Naive B cell (primary cell): ENCODE measurements around the gene FEM1A. TPM values are rescaled to one million over a fixed set of nuclear protein-coding genes. Genes with fewer than 3 reads are reported as not detected.
A peak's percentile ranks its signal among the peaks of the same experiment; 100 is the strongest.
"Not testable (repeated sequence)": the region's sequence is repeated elsewhere in the genome, so short reads cannot be mapped to it uniquely, and the experiment has no call there.

ENCODE experiments used
- ATAC-seq, 2 donors: fragments of 150-1000 bp; cut with Tn5 transposase; 2 replicates each; pipeline ENCODE4 v1.10.0; 2021; ENCODE audit warnings: low read depth in 2 of 2, mild to moderate bottlenecking in 2 of 2, moderate library complexity in 2 of 2
- DNase-seq: peaks from one replicate; pipeline ENCODE4 v3.0.0; 2022
- H3K27ac Mint-ChIP-seq, 6 donors: one replicate each; pipeline ENCODE4 v1.8.0; 2020 to 2022; ENCODE audit warnings: mild to moderate bottlenecking in 6 of 6, mixed read lengths in 6 of 6, moderate library complexity in 5 of 6, inconsistent platforms in 2 of 6
- H3K27me3 Mint-ChIP-seq, 3 donors: one replicate each; pipeline ENCODE4 v1.8.0; 2021 to 2022; ENCODE audit warnings: mixed read lengths in 3 of 3, mild to moderate bottlenecking in 1 of 3
- H3K36me3 Mint-ChIP-seq, 2 donors: one replicate each; pipeline ENCODE4 v1.8.0; 2020 to 2022; ENCODE audit warnings: mixed read lengths in 2 of 2, inconsistent platforms in 1 of 2, mild to moderate bottlenecking in 1 of 2
- H3K4me1 Mint-ChIP-seq, 3 donors: one replicate each; pipeline ENCODE4 v1.8.0; 2020 to 2022; ENCODE audit warnings: mixed read lengths in 3 of 3, inconsistent platforms in 1 of 3, mild to moderate bottlenecking in 1 of 3, moderate library complexity in 1 of 3
- H3K4me3 Mint-ChIP-seq, 8 donors: one replicate each; pipeline ENCODE4 v1.8.0; 2020 to 2022; ENCODE audit warnings: mild to moderate bottlenecking in 8 of 8, mixed read lengths in 8 of 8, moderate library complexity in 8 of 8, inconsistent platforms in 2 of 8
- H3K9me3 Mint-ChIP-seq, 7 donors: one replicate each; pipeline ENCODE4 v1.8.0; 2020 to 2022; ENCODE audit warnings: mixed read lengths in 7 of 7, mild to moderate bottlenecking in 5 of 7, inconsistent platforms in 2 of 7, moderate library complexity in 1 of 7
- polyA plus RNA-seq, 6 donors: library from polyadenylated mRNA; unstranded; fragments of 300-500 nt; fragmentation: Illumina TruSeq; gene quantifications; one replicate each; pipeline ENCODE4 v1.2.3, GENCODE V29; 2021; ENCODE audit warnings: low read depth in 6 of 6

FEM1A gene
- polyA plus RNA-seq, 6 donors from 2014 or later = 0.84 to 5.0 (median 3.2) TPM

- H3K27me3 Mint-ChIP-seq = peaks cover 9 to 22% (median 11%) of the 10 kb centered on the region in 3 donors
- H3K4me1 Mint-ChIP-seq = peaks cover 0 to 3% (median 0%) of the 10 kb centered on the region in 3 donors
- no peak for ATAC-seq
- peaks cover 0 to 10% (median 0%) of the 10 kb centered on the region in 7 donors for H3K9me3 Mint-ChIP-seq
- peak overlapping the region in 1 of 8 donors; percentile 53 for H3K4me3 Mint-ChIP-seq
- H3K27ac Mint-ChIP-seq = no peak overlapping the region
- H3K36me3 Mint-ChIP-seq = no peaks in the 10 kb centered on the region
- no peak for DNase-seq
Measured at GRCh38 chr19:4781801-4782200, 9.7 kb upstream of the FEM1A start.

- peak overlapping the region in 2 of 8 donors; percentile 55 to 67 for H3K4me3 Mint-ChIP-seq
- not testable (repeated sequence) for H3K9me3 Mint-ChIP-seq, H3K4me1 Mint-ChIP-seq, H3K36me3 Mint-ChIP-seq, ATAC-seq, H3K27ac Mint-ChIP-seq, DNase-seq
- H3K27me3 Mint-ChIP-seq = peaks cover 0 to 20% (median 4%) of the 10 kb centered on the region in 3 donors
Measured at GRCh38 chr19:4786412-4787016, 5.0 kb upstream of the FEM1A start.

- not testable (repeated sequence) for H3K27me3 Mint-ChIP-seq, ATAC-seq, H3K9me3 Mint-ChIP-seq, H3K36me3 Mint-ChIP-seq
- DNase-seq = peak; percentile 30
- peak overlapping the region; percentile 65 to 93 (median 83) for H3K4me3 Mint-ChIP-seq
- peaks cover 6 to 44% (median 35%) of the 10 kb centered on the region in 3 donors for H3K4me1 Mint-ChIP-seq
- peak overlapping the region in 5 of 6 donors; percentile 36 to 94 (median 75) for H3K27ac Mint-ChIP-seq
Measured at GRCh38 chr19:4792019-4792865, 708 bp downstream of the FEM1A start.

GRCh38 chr19:4792866-4793195 lies 1.3 kb downstream of the FEM1A start:
- H3K4me3 Mint-ChIP-seq = peak overlapping the region; percentile 65 to 89 (median 82)
- H3K27me3 Mint-ChIP-seq, H3K9me3 Mint-ChIP-seq, ATAC-seq, H3K36me3 Mint-ChIP-seq, DNase-seq: not testable (repeated sequence)
- H3K4me1 Mint-ChIP-seq = peaks cover 6 to 44% (median 35%) of the 10 kb centered on the region in 3 donors
- H3K27ac Mint-ChIP-seq = peak overlapping the region in 4 of 6 donors; percentile 36 to 90 (median 69)

GRCh38 chr19:4793278-4793677 lies 1.7 kb downstream of the FEM1A start:
- Mint-ChIP-seq H3K4me1 (peaks cover 6 to 44% (median 35%) of the 10 kb centered on the region in 3 donors), H3K27ac (peak overlapping the region in 3 of 6 donors; percentile 36 to 90 (median 86)), H3K4me3 (peak overlapping the region; percentile 29 to 89 (median 82))
- H3K27me3 Mint-ChIP-seq, H3K36me3 Mint-ChIP-seq, H3K9me3 Mint-ChIP-seq, DNase-seq, ATAC-seq: not testable (repeated sequence)

GRCh38 chr19:4794971-4795370 lies 3.4 kb downstream of the FEM1A start:
- H3K27me3 Mint-ChIP-seq = no peaks in the 10 kb centered on the region
- ATAC-seq (no peak), DNase-seq (no peak)
- peak overlapping the region in 2 of 6 donors; percentile 39 to 67 for H3K27ac Mint-ChIP-seq
- H3K4me3 Mint-ChIP-seq = peak overlapping the region in 3 of 8 donors; percentile 62 to 81 (median 73)
- peaks cover 0 to 6% of the 10 kb centered on the region in 2 donors for H3K36me3 Mint-ChIP-seq
- H3K9me3 Mint-ChIP-seq = no peaks in the 10 kb centered on the region
- peaks cover 6 to 49% (median 40%) of the 10 kb centered on the region in 3 donors for H3K4me1 Mint-ChIP-seq

GRCh38 chr19:4795400-4795799 lies 3.9 kb downstream of the FEM1A start:
- ATAC-seq (no peak), DNase-seq (no peak)
- H3K9me3 Mint-ChIP-seq = no peaks in the 10 kb centered on the region
- peak overlapping the region in 1 of 8 donors; percentile 81 for H3K4me3 Mint-ChIP-seq
- H3K27me3 Mint-ChIP-seq = no peaks in the 10 kb centered on the region
- H3K36me3 Mint-ChIP-seq = peaks cover 0 to 6% of the 10 kb centered on the region in 2 donors
- peaks cover 6 to 49% (median 40%) of the 10 kb centered on the region in 3 donors for H3K4me1 Mint-ChIP-seq
- H3K27ac Mint-ChIP-seq = peak overlapping the region in 3 of 6 donors; percentile 39 to 88 (median 44)

- no peaks in the 10 kb centered on the region for H3K27me3 Mint-ChIP-seq
- H3K4me3 Mint-ChIP-seq = no peak overlapping the region
- H3K36me3 Mint-ChIP-seq = peaks cover 0 to 6% of the 10 kb centered on the region in 2 donors
- DNase-seq = no peak
- peaks cover 6 to 22% (median 15%) of the 10 kb centered on the region in 3 donors for H3K4me1 Mint-ChIP-seq
- no peak overlapping the region for H3K27ac Mint-ChIP-seq
- H3K9me3 Mint-ChIP-seq = no peaks in the 10 kb centered on the region
- ATAC-seq = no peak
Measured at GRCh38 chr19:4800591-4801081, 9.1 kb downstream of the FEM1A start.

GRCh38 chr19:4801085-4801619 lies 9.6 kb downstream of the FEM1A start:
- no peak overlapping the region for H3K27ac Mint-ChIP-seq
- H3K9me3 Mint-ChIP-seq = no peaks in the 10 kb centered on the region
- H3K27me3 Mint-ChIP-seq = no peaks in the 10 kb centered on the region
- H3K4me3 Mint-ChIP-seq = no peak overlapping the region
- peaks cover 6 to 17% (median 14%) of the 10 kb centered on the region in 3 donors for H3K4me1 Mint-ChIP-seq
- DNase-seq = no peak
- H3K36me3 Mint-ChIP-seq = peaks cover 0 to 6% of the 10 kb centered on the region in 2 donors
- no peak for ATAC-seq

- Mint-ChIP-seq H3K4me1 (peaks cover 6 to 19% (median 6%) of the 10 kb centered on the region in 3 donors), H3K27ac (no peak overlapping the region), H3K9me3 (no peaks in the 10 kb centered on the region), H3K36me3 (no peaks in the 10 kb centered on the region), H3K4me3 (no peak overlapping the region), H3K27me3 (no peaks in the 10 kb centered on the region)
- no peak for DNase-seq
- no peak for ATAC-seq
Measured at GRCh38 chr19:4802711-4803110, 11.2 kb downstream of the FEM1A start.

GRCh38 chr19:4803736-4804695 lies 12.5 kb downstream of the FEM1A start:
- H3K9me3 Mint-ChIP-seq = no peaks in the 10 kb centered on the region
- peaks cover 0 to 15% (median 6%) of the 10 kb centered on the region in 3 donors for H3K4me1 Mint-ChIP-seq
- ATAC-seq (peak; percentile 90 to 91), DNase-seq (peak; percentile 67)
- H3K4me3 Mint-ChIP-seq = peak overlapping the region in 3 of 8 donors; percentile 16 to 35 (median 19)
- H3K27me3 Mint-ChIP-seq = no peaks in the 10 kb centered on the region
- no peak overlapping the region for H3K27ac Mint-ChIP-seq
- no peaks in the 10 kb centered on the region for H3K36me3 Mint-ChIP-seq

GRCh38 chr19:4805140-4805539 lies 13.6 kb downstream of the FEM1A start:
- not testable (repeated sequence) for ATAC-seq, H3K27ac Mint-ChIP-seq, DNase-seq

More at GRCh38 chr19:4805140-4805539, 13.6 kb downstream of the FEM1A start:
- not testable (repeated sequence) for H3K36me3 Mint-ChIP-seq, H3K4me3 Mint-ChIP-seq, H3K27me3 Mint-ChIP-seq, H3K9me3 Mint-ChIP-seq
- H3K4me1 Mint-ChIP-seq = peaks cover 7 to 19% (median 11%) of the 10 kb centered on the region in 3 donors
